RWPE2 (cell line): ENCODE measurements around the gene GCFC2.

Experiments
- ATAC-seq: fragments of 200-7000 bp; cut with Tn5 transposase; 3 replicates; pipeline ENCODE4 v1.9.1; 2021; ENCODE audit warnings: low read depth
- DNase-seq: peaks from one replicate; pipeline ENCODE4 v3.0.0-alpha.2; 2020; ENCODE audit warnings: low spot score
- H3K27ac ChIP-seq: fragments of 450-650 bp; 2 replicates; pipeline ENCODE4 v1.5.1; 2017; ENCODE audit warnings: mild to moderate bottlenecking; ENCODE audit not compliant: poor library complexity, severe bottlenecking
- H3K27me3 ChIP-seq: fragments of 250-450 bp; sonication (Bioruptor Pico); 2 replicates; pipeline ENCODE4 v1.5.1; 2021; ENCODE audit warnings: mild to moderate bottlenecking, moderate library complexity; ENCODE audit not compliant: insufficient read depth, poor library complexity, severe bottlenecking
- H3K36me3 ChIP-seq: fragments of 250-450 bp; sonication (Bioruptor Pico); 2 replicates; pipeline ENCODE4 v1.5.1; 2020; ENCODE audit warnings: low read depth, mild to moderate bottlenecking, moderate library complexity
- H3K4me1 ChIP-seq: fragments of 250-450 bp; sonication (Bioruptor Pico); 2 replicates; pipeline ENCODE4 v1.5.1; 2021; ENCODE audit warnings: mild to moderate bottlenecking, moderate library complexity; ENCODE audit not compliant: insufficient read depth, poor library complexity, severe bottlenecking
- H3K4me3 ChIP-seq: fragments of 250-450 bp; sonication (Bioruptor Pico); 2 replicates; pipeline ENCODE4 v1.5.1; 2021; ENCODE audit warnings: mild to moderate bottlenecking, moderate library complexity; ENCODE audit not compliant: severe bottlenecking
- H3K9me3 ChIP-seq: fragments of 250-450 bp; sonication (Bioruptor Pico); 2 replicates; pipeline ENCODE4 v1.5.1; 2021; ENCODE audit warnings: mild to moderate bottlenecking, moderate library complexity; ENCODE audit not compliant: severe bottlenecking
- TF ChIP-seq, protein P1 (sequence below): fragments of 450-650 bp; IDR thresholded peaks from one replicate; pipeline ENCODE4 v1.5.1; 2017; ENCODE audit warnings: mild to moderate bottlenecking, moderate library complexity; ENCODE audit not compliant: poor library complexity, severe bottlenecking

GCFC2 gene

GRCh38 chr2:75657798-75658197, 52.9 kb downstream of the GCFC2 start:
- Histone ChIP-seq H3K9me3 (peaks cover 3% of the 10 kb centered on the region), H3K27ac (no peak overlapping the region), H3K4me3 (no peak overlapping the region), H3K36me3 (peaks cover 98% of the 10 kb centered on the region), H3K4me1 (no peaks in the 10 kb centered on the region), H3K27me3 (no peaks in the 10 kb centered on the region)
- TF ChIP-seq, protein P1, sequence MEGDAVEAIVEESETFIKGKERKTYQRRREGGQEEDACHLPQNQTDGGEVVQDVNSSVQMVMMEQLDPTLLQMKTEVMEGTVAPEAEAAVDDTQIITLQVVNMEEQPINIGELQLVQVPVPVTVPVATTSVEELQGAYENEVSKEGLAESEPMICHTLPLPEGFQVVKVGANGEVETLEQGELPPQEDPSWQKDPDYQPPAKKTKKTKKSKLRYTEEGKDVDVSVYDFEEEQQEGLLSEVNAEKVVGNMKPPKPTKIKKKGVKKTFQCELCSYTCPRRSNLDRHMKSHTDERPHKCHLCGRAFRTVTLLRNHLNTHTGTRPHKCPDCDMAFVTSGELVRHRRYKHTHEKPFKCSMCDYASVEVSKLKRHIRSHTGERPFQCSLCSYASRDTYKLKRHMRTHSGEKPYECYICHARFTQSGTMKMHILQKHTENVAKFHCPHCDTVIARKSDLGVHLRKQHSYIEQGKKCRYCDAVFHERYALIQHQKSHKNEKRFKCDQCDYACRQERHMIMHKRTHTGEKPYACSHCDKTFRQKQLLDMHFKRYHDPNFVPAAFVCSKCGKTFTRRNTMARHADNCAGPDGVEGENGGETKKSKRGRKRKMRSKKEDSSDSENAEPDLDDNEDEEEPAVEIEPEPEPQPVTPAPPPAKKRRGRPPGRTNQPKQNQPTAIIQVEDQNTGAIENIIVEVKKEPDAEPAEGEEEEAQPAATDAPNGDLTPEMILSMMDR = no peak
- no peak for ATAC-seq
- DNase-seq = no peak

- no peak for ATAC-seq
- peaks cover 98% of the 10 kb centered on the region for H3K36me3 ChIP-seq
- no peak overlapping the region for H3K4me3 ChIP-seq
Measured at GRCh38 chr2:75656563-75656962, 54.2 kb downstream of the GCFC2 start.

DNA sequence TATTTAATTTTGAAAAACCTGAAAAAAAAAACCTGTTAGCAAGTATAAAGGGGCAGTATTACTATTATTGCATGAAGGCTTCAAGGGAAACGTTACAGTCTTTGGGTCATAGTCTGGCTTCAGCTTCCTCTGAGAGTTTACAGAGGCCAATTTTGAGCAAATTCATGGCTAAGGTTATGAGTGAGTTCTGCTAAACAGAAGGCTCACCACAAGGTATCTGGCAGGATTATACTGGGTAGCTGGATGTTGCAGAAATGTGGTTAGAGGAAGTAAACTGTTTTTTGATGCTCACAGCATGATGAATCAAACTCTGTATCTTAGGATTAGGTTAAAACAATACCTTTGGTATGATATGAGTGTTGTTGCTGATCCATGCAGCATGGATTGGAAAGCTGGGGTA, 54.9 kb downstream of the GCFC2 start:
- TF ChIP-seq, protein P1 = no peak
- H3K27ac ChIP-seq = no peak overlapping the region
- H3K36me3 ChIP-seq = peaks cover 98% of the 10 kb centered on the region
- peaks cover 3% of the 10 kb centered on the region for H3K9me3 ChIP-seq
- no peak for DNase-seq
- no peak overlapping the region for H3K4me3 ChIP-seq
- no peaks in the 10 kb centered on the region for H3K27me3 ChIP-seq
- H3K4me1 ChIP-seq = no peaks in the 10 kb centered on the region
- ATAC-seq = no peak

More at GRCh38 chr2:75656563-75656962, 54.2 kb downstream of the GCFC2 start:
- Histone ChIP-seq H3K27ac (no peak overlapping the region), H3K27me3 (no peaks in the 10 kb centered on the region), H3K9me3 (peaks cover 3% of the 10 kb centered on the region), H3K4me1 (no peaks in the 10 kb centered on the region)
- TF ChIP-seq, protein P1 = no peak
- DNase-seq = no peak

- no peak overlapping the region for H3K27ac ChIP-seq
- TF ChIP-seq, protein P1 = no peak
- H3K9me3 ChIP-seq = no peaks in the 10 kb centered on the region
- no peak overlapping the region for H3K4me3 ChIP-seq
- DNase-seq (no peak), ATAC-seq (no peak)
- peaks cover 98% of the 10 kb centered on the region for H3K36me3 ChIP-seq
- no peaks in the 10 kb centered on the region for H3K4me1 ChIP-seq
- no peaks in the 10 kb centered on the region for H3K27me3 ChIP-seq
Measured at GRCh38 chr2:75654012-75654411, 56.7 kb downstream of the GCFC2 start.

- no peak for ATAC-seq
- H3K36me3 ChIP-seq = peaks cover 51% of the 10 kb centered on the region
- peak overlapping the region; percentile 78 for H3K4me3 ChIP-seq
- H3K4me1 ChIP-seq = peaks cover 3% of the 10 kb centered on the region
- H3K27me3 ChIP-seq = no peaks in the 10 kb centered on the region
- TF ChIP-seq, protein P1 = no peak
- peak overlapping the region; percentile 30 for H3K27ac ChIP-seq
- no peak for DNase-seq
- no peaks in the 10 kb centered on the region for H3K9me3 ChIP-seq
Measured at GRCh38 chr2:75647771-75648170, 62.9 kb downstream of the GCFC2 start.
